Heart left ventricle (tissue), 16 donors: Measurements from ENCODE around the gene GPR15LG. TPM values are rescaled to one million over a fixed set of nuclear protein-coding genes. Genes with fewer than 3 reads are reported as not detected.
A peak's percentile ranks its signal among the peaks of the same experiment; 100 is the strongest.

Experiments used
- ATAC-seq, 4 donors: fragments of 200-7000 bp; cut with Tn5 transposase; one replicate each; pipeline ENCODE4 v1.9.1; 2020 to 2022; ENCODE audit warnings: moderate library complexity in 4 of 4, mild to moderate bottlenecking in 3 of 4, moderate number of reproducible peaks in 1 of 4
- DNase-seq, 5 donors: peaks; one replicate each; pipeline ENCODE4 v3.0.0-alpha.2; 2020
- H3K27ac ChIP-seq, 12 donors: fragments of 200-600 bp; sonication (generic) in 4 of 12; one replicate each; pipeline versions ENCODE4 v1.5.0 to v1.8.0; 2016 to 2022; ENCODE audit warnings: mild to moderate bottlenecking in 2 of 12
- H3K27me3 ChIP-seq, 9 donors: fragments of 200-600 bp; sonication (generic) in 2 of 9; one replicate each; pipeline versions ENCODE4 v1.5.1 to v1.8.0; 2016 to 2022; ENCODE audit warnings: mild to moderate bottlenecking in 3 of 9
- H3K36me3 ChIP-seq, 9 donors: fragments of 200-600 bp; sonication (generic) in 2 of 9; one replicate each; pipeline versions ENCODE4 v1.5.0 to v1.8.0; 2018 to 2022; ENCODE audit warnings: mild to moderate bottlenecking in 2 of 9
- H3K4me1 ChIP-seq, 12 donors: fragments of 200-600 bp; sonication (generic) in 4 of 12; one replicate each; pipeline versions ENCODE4 v1.5.0 to v1.8.0; 2016 to 2022; ENCODE audit warnings: mild to moderate bottlenecking in 3 of 12
- H3K4me3 ChIP-seq, 12 donors: fragments of 200-600 bp; sonication (generic) in 4 of 12; one replicate each; pipeline versions ENCODE4 v1.5.0 to v1.8.0; 2017 to 2022; ENCODE audit warnings: mild to moderate bottlenecking in 9 of 12, moderate library complexity in 4 of 12
- H3K9me3 ChIP-seq, 12 donors: fragments of 200-600 bp; sonication (generic) in 4 of 12; one replicate each; pipeline versions ENCODE4 v1.5.0 to v1.8.0; 2016 to 2022; ENCODE audit warnings: mild to moderate bottlenecking in 1 of 12
- POLR2A ChIP-seq, 2 donors: fragments of 450-650 bp; IDR thresholded peaks; one replicate each; pipeline ENCODE4 v1.6.1; 2017; ENCODE audit warnings: antibody characterized with exemption in 2 of 2, mild to moderate bottlenecking in 2 of 2, moderate library complexity in 2 of 2
- WGBS, 4 donors: extraction: QIAGEN DNeasy Blood & Tissue Kit in 2 of 4; methylation state at CpG; one replicate each; pipeline versions ENCODE4 v1.1.5 to v1.1.7; 2013 to 2018; 5-methylcytosine and 5-hydroxymethylcytosine counted together
- intact Hi-C, 10 donors: fragments of 100-400 bp; cut with DNase I; formaldehyde crosslinking; loops; one replicate each; pipeline versions ENCODE4 v1.11.1 to v1.14.2; 2022
- polyA plus RNA-seq, 2 donors: library from polyadenylated mRNA; stranded (reverse); fragments of 200-250 nt; gene quantifications; one replicate each; pipeline ENCODE4 v1.2.3, GENCODE V29; 2013
- total RNA-seq, 9 donors: library from RNA; depleted of rRNA in 2 of 9; stranded (reverse); fragments of >200 nt in 2 of 9; fragmentation: NEBNext Ultra II Directional in 3 of 9; extraction: Animal tissue kit (Norgen Biotek cat#: 25700) in 3 of 9; gene quantifications; one replicate each; pipeline versions ENCODE4 v1.1.0 to v1.2.4, GENCODE V29; 2016 to 2023
- TF ChIP-seq, protein P1 (sequence below), 12 donors: fragments of 200-600 bp; sonication (generic) in 4 of 12; IDR thresholded peaks; one replicate each; pipeline versions ENCODE4 v1.5.0 to v1.8.0; 2018 to 2022; ENCODE audit warnings: antibody characterized with exemption in 12 of 12, mild to moderate bottlenecking in 5 of 12
- donor health status: ischemic (EF 13 %, LVEDD 7.1; RV severe dilation, severe dysfunction).
- donor health status: healthy with polysubstance abuse.
- donor health status: DM: no; HTN: yes; CAD: no.
- donor health status: DM: no; HTN: no; CAD: no.
- donor health status: ischemic (EF 25% LVEDD 6.9; RV normal size, moderate dysfunction).
- donor health status: ischemic (EF 25% LVEDD 5.7; RV mildly dilated, moderate dysfunction).
- donor health status: healthy.
- donor health status: DM: yes; HTN: yes; CAD: no.
- donor health status: ischemic (EF 35%, LVEDD 5.7; RV mildly dilated, moderate dysfunction).
- donor health status: nonischemic (EF 11% LVEDD 7.7; RV severe dilation, severe dysfunction).
- donor health status: DM: yes; HTN: yes; CAD: no.
- donor health status: PGD.
- donor health status: ischemic (EF 29% LVEDD 5.4; RV normal size, mild dysfunction).
- donor health status: nonischemic (EF 23%, LVEDD 6.1; RV moderate dilation, normal function).

The GPR15LG gene
- total and polyA plus RNA-seq, 11 donors, result 0.11 TPM; not detected in 10

DNA sequence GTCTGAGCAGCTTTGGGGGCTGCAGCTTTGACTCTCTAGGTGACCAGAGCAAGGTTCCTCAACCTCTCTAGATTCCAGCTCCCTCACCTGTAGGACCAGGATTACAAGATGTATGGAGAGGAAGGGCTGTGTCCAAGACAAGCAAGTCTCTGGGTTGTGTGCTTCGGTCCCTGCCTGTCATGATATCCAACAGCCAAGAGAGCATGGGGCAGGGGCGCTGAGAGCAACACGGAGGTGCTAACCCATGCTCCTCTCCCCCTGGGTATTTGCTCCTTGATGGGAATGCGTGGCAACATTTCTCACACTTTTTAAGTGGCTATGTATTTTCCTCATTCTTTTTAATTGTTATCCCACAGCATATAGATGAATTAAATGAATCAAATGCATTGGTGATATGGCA, 31.0 kb downstream of the GPR15LG start:
- peaks cover 0 to 15% (median 0%) of the 10 kb centered on the region in 9 donors for H3K27me3 ChIP-seq
- H3K9me3 ChIP-seq, result no peaks in the 10 kb centered on the region
- no peaks in the 10 kb centered on the region for H3K36me3 ChIP-seq
- H3K4me3 ChIP-seq, result no peak overlapping the region
- no peaks in the 10 kb centered on the region for H3K4me1 ChIP-seq
- TF ChIP-seq, protein P1, sequence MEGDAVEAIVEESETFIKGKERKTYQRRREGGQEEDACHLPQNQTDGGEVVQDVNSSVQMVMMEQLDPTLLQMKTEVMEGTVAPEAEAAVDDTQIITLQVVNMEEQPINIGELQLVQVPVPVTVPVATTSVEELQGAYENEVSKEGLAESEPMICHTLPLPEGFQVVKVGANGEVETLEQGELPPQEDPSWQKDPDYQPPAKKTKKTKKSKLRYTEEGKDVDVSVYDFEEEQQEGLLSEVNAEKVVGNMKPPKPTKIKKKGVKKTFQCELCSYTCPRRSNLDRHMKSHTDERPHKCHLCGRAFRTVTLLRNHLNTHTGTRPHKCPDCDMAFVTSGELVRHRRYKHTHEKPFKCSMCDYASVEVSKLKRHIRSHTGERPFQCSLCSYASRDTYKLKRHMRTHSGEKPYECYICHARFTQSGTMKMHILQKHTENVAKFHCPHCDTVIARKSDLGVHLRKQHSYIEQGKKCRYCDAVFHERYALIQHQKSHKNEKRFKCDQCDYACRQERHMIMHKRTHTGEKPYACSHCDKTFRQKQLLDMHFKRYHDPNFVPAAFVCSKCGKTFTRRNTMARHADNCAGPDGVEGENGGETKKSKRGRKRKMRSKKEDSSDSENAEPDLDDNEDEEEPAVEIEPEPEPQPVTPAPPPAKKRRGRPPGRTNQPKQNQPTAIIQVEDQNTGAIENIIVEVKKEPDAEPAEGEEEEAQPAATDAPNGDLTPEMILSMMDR (IDR thresholded peaks at IDR 0.05), result no peak
- no peak for TF ChIP-seq POLR2A (IDR thresholded peaks at IDR 0.05)
- DNase-seq (no peak), ATAC-seq (no peak)
- H3K27ac ChIP-seq, result no peak overlapping the region
- WGBS, 4 donors, result 81 to 89% (median 85%) methylated on average over 4 of the region's 4 CpGs
- intact Hi-C loops, result loop anchor here in 4 of 10 donors (5.0 kb wide), 2 partner anchors 52 to 57 kb away; no protein-coding TSS in a partner anchor

DNA sequence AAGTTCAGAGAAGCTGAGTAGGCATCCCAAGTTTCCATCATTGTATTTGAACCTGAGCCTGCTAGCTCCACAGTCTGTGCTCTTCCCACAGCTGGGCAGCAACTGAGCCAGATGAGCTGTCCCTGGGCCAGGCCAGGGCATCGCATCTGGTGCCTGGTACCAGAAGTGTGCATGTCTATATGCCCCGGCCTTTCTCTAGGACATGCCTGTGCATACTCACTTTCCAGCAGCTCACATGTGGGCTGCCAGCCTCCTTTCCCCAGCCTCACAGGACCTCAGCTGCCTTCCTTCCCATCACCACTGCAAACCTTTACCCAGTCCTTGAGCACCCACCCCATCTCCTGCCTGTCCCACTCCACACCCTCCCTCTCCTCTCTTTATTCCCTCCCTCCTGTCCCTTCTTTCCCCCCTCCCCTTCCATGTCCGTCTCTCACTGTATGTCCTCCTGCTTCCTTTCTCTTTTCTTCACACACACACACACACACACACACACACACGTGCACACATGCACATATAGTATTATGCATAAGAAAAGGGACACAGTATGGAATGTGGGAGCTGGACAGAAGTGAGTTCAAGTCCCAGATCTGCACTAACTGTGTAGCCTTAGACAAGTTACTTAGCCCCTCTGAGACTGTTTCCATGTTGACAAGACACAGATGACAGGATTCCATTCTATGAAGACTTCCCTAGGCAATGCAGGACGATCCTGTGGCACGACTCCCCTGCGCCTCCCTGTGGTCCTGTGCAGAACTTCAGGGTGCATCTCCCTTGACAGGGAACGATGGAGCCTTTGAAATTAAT, 31.6 kb downstream of the GPR15LG start:
- Histone ChIP-seq H3K4me1 (no peaks in the 10 kb centered on the region), H3K9me3 (no peaks in the 10 kb centered on the region), H3K27ac (no peak overlapping the region), H3K36me3 (no peaks in the 10 kb centered on the region), H3K4me3 (no peak overlapping the region), H3K27me3 (peaks cover 0 to 15% (median 0%) of the 10 kb centered on the region in 9 donors)
- ATAC-seq (peak; percentile 68 to 78 (median 76)), DNase-seq (peak in 4 of 5 donors; percentile 38 to 75 (median 50))
- intact Hi-C loops, result loop anchor here in 3 of 10 donors (5.0 kb wide), 1 partner anchor 58 kb away; no protein-coding TSS in a partner anchor
- TF ChIP-seq POLR2A (IDR thresholded peaks at IDR 0.05), result no peak
- TF ChIP-seq, protein P1 (IDR thresholded peaks at IDR 0.05), result peak; percentile 50 to 70 (median 61)
- WGBS, 4 donors, result 32 to 38% (median 33%) methylated on average over 8 of the region's 8 CpGs

DNA sequence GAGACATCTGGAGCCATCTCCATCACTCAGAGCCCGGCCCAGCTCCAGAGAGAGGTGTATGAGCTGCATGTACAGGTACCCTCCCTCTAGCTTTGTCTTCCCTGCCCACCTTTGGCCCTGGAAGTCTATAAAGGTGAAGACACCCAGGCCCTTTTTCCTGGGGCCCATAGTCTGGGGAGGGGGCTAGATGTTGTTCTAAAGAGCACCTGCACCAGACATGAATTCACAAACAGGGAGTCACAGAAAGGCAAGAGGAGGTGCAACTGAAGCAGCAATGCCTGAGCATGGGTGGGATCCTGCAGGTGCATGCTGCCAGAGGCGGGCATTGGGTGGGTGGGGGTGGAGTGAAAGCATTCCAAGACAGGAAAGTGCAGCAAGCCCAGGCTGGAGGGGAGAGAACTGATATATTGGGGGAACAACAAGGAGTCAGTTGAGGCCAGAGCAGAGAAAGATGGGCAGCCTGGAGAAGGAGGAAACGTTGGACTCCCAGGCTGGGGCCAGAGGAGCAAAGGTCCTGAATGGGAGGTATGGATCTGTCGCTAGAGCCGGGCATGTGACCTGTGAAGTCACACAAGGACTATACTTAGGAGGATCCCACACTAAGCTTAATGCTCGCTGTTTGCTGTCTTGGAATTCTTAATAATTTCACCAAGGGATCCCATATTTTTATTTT, 32.4 kb downstream of the GPR15LG start:
- Histone ChIP-seq H3K36me3 (no peaks in the 10 kb centered on the region), H3K4me1 (no peaks in the 10 kb centered on the region), H3K27ac (no peak overlapping the region), H3K27me3 (peaks cover 0 to 15% (median 0%) of the 10 kb centered on the region in 9 donors), H3K9me3 (no peaks in the 10 kb centered on the region), H3K4me3 (no peak overlapping the region)
- DNase-seq, result no peak
- WGBS, 4 donors, result 62 to 69% (median 67%) methylated on average over 6 of the region's 6 CpGs
- no peak for ATAC-seq
- intact Hi-C loops, result loop anchor here in 4 of 10 donors (2.0 to 5.0 kb wide), 2 partner anchors 59 kb away; no protein-coding TSS in a partner anchor
- no peak for TF ChIP-seq POLR2A (IDR thresholded peaks at IDR 0.05)
- TF ChIP-seq, protein P1 (IDR thresholded peaks at IDR 0.05), result no peak

DNA sequence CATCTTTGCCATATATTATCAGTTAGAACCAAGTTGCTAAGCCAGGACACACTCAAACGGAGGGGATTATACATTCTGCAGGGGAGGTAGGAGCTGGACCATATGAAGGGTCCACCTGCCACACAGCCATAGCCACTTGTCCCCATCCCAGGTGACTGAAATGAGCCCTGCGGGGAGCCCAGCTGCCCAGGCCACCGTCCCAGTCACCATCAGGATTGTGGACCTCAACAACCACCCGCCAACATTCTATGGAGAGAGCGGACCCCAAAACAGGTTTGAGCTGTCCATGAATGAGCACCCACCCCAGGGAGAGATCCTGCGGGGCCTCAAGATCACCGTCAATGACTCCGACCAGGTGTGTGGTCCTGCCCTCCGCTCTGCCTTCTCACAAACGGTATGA, 34.4 kb downstream of the GPR15LG start:
- Histone ChIP-seq H3K4me3 (no peak overlapping the region), H3K27me3 (peaks cover 0 to 15% (median 0%) of the 10 kb centered on the region in 9 donors), H3K9me3 (no peaks in the 10 kb centered on the region), H3K36me3 (no peaks in the 10 kb centered on the region), H3K27ac (no peak overlapping the region), H3K4me1 (no peaks in the 10 kb centered on the region)
- ATAC-seq (no peak), DNase-seq (no peak)
- WGBS, 4 donors, result 83 to 87% (median 84%) methylated on average over 10 of the region's 10 CpGs
- TF ChIP-seq POLR2A (IDR thresholded peaks at IDR 0.05), result no peak
- TF ChIP-seq, protein P1 (IDR thresholded peaks at IDR 0.05), result no peak
- intact Hi-C loops, result loop anchor here in 3 of 10 donors (5.0 kb wide), 1 partner anchor 61 kb away; no protein-coding TSS in a partner anchor
